NCI-H2107 treated with DMSO at 0.1 percent for 48 hours (cell line): ENCODE data around the gene SDR42E2.

Source experiments
- DNase-seq: peaks from one replicate; lab custom pipeline; 2025; ENCODE audit not compliant: unreplicated experiment; lab: John Stamatoyannopoulos, UW

SDR42E2 gene

GRCh38 chr16:22240023-22240710, 77.9 kb downstream of the SDR42E2 start:
- DNase-seq: no peak
